ENCODE data around the gene WDFY4.
A peak's percentile ranks its signal among the peaks of the same experiment; 100 is the strongest.

WDFY4 gene

DNA sequence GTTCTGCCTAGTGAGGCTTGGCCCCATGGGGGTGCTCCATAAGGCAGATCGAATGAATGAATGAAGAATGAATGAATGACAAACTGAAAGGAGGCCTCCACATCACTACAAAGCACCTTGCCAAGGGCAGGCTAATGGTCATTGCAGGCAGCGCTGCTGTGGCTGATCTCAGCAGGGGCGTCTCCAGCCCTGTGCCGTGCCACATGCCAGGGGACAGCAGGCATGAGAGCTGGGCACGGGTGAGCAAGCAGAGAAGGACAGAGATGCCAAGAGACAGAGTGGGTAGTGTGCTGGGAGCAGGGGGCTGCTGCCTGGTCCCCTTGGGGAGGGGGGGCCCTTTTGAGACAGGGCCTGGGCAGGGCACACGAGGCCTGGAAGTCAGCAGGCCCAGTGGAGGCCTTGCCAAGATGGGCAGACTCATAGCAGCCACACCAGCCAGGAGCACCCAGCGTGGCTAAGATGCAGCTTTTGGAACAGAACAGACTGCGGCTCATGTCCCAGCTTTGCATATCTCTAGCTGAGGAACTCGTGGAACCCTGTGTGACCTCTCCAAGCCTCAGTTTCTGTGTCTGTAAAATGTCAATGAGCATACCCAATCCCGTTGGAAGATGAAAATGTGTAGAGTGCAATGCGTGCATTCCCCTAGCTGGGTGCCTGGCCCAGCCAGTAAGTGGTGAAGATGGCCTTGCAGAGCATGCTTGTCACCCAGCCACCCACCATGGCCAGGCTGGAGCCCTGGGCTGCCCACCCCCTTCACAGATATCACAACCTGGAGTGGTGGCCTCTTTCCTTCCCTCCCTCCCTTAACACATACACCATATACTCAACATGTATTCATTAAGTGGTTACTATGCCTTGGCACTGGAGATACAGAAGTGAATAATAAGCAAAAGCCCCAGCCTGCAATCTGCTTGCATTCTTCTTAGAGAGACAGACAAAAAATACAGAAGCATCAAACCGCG is 316.0 kb downstream of the WDFY4 start:
- in situ Hi-C loops (cut with HindIII; ENCODE audit: low sequenced_read_pairs) = no loop called here
- H3K4me3 ChIP-seq (ENCODE audit: low read depth, low read length) = no peak overlapping the region
- TF ChIP-seq, protein P1, sequence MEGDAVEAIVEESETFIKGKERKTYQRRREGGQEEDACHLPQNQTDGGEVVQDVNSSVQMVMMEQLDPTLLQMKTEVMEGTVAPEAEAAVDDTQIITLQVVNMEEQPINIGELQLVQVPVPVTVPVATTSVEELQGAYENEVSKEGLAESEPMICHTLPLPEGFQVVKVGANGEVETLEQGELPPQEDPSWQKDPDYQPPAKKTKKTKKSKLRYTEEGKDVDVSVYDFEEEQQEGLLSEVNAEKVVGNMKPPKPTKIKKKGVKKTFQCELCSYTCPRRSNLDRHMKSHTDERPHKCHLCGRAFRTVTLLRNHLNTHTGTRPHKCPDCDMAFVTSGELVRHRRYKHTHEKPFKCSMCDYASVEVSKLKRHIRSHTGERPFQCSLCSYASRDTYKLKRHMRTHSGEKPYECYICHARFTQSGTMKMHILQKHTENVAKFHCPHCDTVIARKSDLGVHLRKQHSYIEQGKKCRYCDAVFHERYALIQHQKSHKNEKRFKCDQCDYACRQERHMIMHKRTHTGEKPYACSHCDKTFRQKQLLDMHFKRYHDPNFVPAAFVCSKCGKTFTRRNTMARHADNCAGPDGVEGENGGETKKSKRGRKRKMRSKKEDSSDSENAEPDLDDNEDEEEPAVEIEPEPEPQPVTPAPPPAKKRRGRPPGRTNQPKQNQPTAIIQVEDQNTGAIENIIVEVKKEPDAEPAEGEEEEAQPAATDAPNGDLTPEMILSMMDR (IDR thresholded peaks at IDR 0.05; ENCODE audit: low read depth, low read length, missing control alignments) = no peak
- no peak for DNase-seq (ENCODE audit: low read depth)

DNA sequence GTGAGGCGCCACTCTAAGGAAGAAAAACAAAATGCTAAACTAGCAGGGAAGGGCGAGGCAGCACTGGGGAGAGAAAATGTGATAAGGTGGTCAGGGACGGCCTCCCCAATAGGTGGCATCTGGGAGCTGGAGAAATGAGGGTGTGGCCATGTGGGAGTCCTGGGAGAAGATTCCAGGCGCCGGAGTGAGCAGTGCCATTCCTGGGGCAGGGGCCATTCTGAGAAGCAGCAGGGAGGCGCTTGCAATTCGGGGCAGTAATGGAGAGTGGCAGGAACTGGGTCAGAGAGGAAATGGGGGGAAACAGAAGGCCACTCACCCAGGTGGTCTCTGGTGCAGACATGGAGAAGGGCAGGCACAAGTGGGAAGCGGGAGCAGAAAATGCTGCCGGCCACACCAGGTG is 316.7 kb downstream of the WDFY4 start:
- in situ Hi-C loops (cut with HindIII; ENCODE audit: low sequenced_read_pairs) = no loop called here
- TF ChIP-seq, protein P1 (IDR thresholded peaks at IDR 0.05; ENCODE audit: low read depth, low read length, missing control alignments) = peak; percentile 7
- no peak for DNase-seq (ENCODE audit: low read depth)
- no peak overlapping the region for H3K4me3 ChIP-seq (ENCODE audit: low read depth, low read length)

DNA sequence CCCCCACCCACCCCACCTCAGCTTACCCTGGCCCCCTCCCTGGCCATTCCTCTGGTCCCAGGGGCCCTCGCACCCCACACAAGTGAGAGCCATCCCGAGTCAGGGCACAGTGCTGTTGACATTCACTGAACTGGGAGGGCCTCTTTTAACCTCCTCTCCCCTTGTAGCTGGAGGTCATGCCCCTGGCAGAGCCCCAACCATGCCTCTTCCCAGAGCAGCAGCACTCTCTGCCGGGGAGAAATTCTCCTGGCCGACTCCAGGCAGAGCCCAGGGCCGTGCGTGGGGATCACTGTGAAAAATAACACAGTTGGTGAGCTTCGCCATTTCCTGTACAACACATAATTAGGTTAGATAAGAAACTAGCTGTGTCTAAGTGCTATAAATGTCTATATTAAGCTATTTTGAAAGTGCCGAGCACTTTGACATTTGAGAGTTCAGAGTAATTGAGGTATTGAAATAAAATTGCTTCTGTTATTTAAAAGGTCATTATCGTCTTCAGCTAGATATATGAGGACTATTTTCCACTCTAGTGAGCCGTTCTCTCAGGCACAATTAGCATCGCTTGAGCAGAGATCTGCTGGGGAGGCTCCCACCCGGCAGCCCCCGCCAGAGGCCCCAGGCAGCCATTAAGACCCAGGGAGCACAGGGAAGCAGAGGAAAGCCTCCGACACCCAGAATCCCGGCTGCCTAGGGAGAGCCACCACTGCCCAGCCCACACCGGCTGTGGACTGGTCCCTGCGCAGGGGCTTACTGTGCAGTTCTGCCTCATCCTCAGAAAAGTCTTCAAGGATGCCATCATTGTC is 317.4 kb downstream of the WDFY4 start:
- DNase-seq (ENCODE audit: low read depth) = no peak
- TF ChIP-seq, protein P1 (IDR thresholded peaks at IDR 0.05; ENCODE audit: low read depth, low read length, missing control alignments) = no peak
- H3K4me3 ChIP-seq (ENCODE audit: low read depth, low read length) = no peak overlapping the region
- in situ Hi-C loops (cut with HindIII; ENCODE audit: low sequenced_read_pairs) = no loop called here

DNA sequence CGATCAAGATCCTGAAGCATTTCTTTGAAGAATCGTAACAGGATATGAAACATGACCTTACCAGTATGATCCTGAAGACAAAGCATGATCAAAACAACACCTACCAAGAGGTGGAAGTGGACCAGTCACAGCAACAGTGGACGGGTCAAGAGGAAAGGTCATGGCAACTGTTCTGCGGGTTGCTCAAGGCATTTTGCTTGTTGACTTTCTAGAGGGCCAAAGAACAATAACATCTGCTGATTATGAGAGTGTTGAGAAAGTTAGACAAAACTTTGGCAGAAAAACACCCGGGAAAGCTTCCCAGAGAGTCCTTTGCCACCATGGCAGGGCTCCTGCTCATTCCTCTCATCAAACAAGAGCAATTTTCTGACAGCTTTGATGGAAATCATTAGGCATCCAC is 320.6 kb downstream of the WDFY4 start:
- H3K4me3 ChIP-seq (ENCODE audit: low read depth, low read length) = no peak overlapping the region
- in situ Hi-C loops (cut with HindIII; ENCODE audit: low sequenced_read_pairs) = no loop called here
- TF ChIP-seq, protein P1 (IDR thresholded peaks at IDR 0.05; ENCODE audit: low read depth, low read length, missing control alignments) = no peak
- no peak for DNase-seq (ENCODE audit: low read depth)

DNA sequence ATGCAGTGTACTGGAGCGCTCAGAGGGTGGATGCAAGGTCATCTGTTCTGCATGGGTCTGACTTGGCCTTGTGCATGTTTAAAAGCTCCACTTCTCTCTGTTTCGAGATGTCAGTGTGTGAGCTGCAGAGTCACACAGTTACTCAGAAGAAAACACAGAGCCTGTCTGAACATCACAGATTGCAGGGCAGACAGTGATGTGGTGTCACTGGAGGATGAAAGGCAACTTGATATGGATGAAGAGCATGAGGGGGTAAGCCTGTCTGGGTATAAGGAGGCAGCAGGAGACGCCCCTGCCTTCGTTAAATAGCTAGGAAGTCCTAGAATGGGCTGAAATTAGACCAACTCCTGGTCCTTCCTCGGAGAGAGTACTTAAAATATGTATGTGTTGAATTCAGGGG is 322.5 kb downstream of the WDFY4 start:
- H3K4me3 ChIP-seq (ENCODE audit: low read depth, low read length) = no peak overlapping the region
- in situ Hi-C loops (cut with HindIII; ENCODE audit: low sequenced_read_pairs) = no loop called here
- DNase-seq (ENCODE audit: low read depth) = no peak
- TF ChIP-seq, protein P1 (IDR thresholded peaks at IDR 0.05; ENCODE audit: low read depth, low read length, missing control alignments) = no peak

DNA sequence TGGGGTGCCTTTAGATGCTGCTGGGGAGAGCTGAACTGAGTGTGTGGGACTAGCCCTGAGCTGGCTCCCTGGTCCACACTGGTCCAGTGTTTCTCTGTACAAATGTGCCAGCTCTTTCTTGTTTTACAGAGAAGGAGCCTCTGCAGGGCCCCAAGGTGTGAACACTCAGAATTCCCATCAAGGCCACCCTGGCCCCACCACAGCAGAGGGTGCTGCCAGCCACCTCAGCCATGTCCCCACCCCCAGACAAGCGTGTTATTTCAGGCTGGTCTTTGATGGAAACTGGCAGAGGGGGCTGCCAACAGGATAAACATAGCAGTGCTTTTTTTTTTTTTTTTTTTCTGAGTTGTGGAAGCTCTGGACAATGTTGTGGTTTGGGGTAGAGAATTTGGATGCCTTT is 323.4 kb downstream of the WDFY4 start:
- in situ Hi-C loops (cut with HindIII; ENCODE audit: low sequenced_read_pairs) = no loop called here
- no peak overlapping the region for H3K4me3 ChIP-seq (ENCODE audit: low read depth, low read length)
- TF ChIP-seq, protein P1 (IDR thresholded peaks at IDR 0.05; ENCODE audit: low read depth, low read length, missing control alignments) = no peak
- no peak for DNase-seq (ENCODE audit: low read depth)
